Stimulated activated CD8-positive, alpha-beta memory T cell treated with anti-CD3 and anti-CD28 coated beads, Interleukin-15, amount 100 ng/mL, for 4 hours (primary cell): ENCODE results near the gene TAF8.
"Not testable (repeated sequence)": the region's sequence is repeated elsewhere in the genome, so short reads cannot be mapped to it uniquely, and the experiment has no call there.

Experiments used
- DNase-seq, 2 donors: peaks; one replicate each; pipeline ENCODE4 v3.0.0-alpha.2; 2020; ENCODE audit warnings: low read depth in 2 of 2

The TAF8 gene

GRCh38 chr6:42028234-42029061 lies 21.9 kb upstream of the TAF8 start:
- no peak for DNase-seq

- no peak for DNase-seq
Measured at GRCh38 chr6:42029062-42029685, 21.1 kb upstream of the TAF8 start.

GRCh38 chr6:42029881-42030280 lies 20.4 kb upstream of the TAF8 start:
- DNase-seq, result no peak

- no peak for DNase-seq
Measured at GRCh38 chr6:42030585-42031506, 19.5 kb upstream of the TAF8 start.

- no peak for DNase-seq
Measured at GRCh38 chr6:42032366-42032765, 18.0 kb upstream of the TAF8 start.

GRCh38 chr6:42037669-42038068 lies 12.7 kb upstream of the TAF8 start:
- DNase-seq, result not testable (repeated sequence)

GRCh38 chr6:42038163-42038562 lies 12.2 kb upstream of the TAF8 start:
- no peak for DNase-seq

GRCh38 chr6:42038811-42039408 lies 11.4 kb upstream of the TAF8 start:
- no peak for DNase-seq

- no peak for DNase-seq
Measured at GRCh38 chr6:42040856-42041480, 9.4 kb upstream of the TAF8 start.

- no peak for DNase-seq
Measured at GRCh38 chr6:42041481-42042053, 8.8 kb upstream of the TAF8 start.

- DNase-seq, result no peak
Measured at GRCh38 chr6:42042108-42042507, 8.2 kb upstream of the TAF8 start.

GRCh38 chr6:42043787-42044475 lies 6.4 kb upstream of the TAF8 start:
- peak; percentile 72 to 85 for DNase-seq

- DNase-seq, result peak; percentile 61 to 78
Measured at GRCh38 chr6:42045538-42046460, 4.5 kb upstream of the TAF8 start.

GRCh38 chr6:42046464-42047212 lies 3.7 kb upstream of the TAF8 start:
- DNase-seq, result no peak

- no peak for DNase-seq
Measured at GRCh38 chr6:42047213-42047590, 3.1 kb upstream of the TAF8 start.

- no peak for DNase-seq
Measured at GRCh38 chr6:42047790-42048405, 2.4 kb upstream of the TAF8 start.

GRCh38 chr6:42049116-42049809 lies 1.1 kb upstream of the TAF8 start:
- DNase-seq, result no peak

GRCh38 chr6:42049948-42050296 lies 402 bp upstream of the TAF8 start:
- no peak for DNase-seq
